ENCODE measurements around the gene LNX1.

LNX1 gene

DNA sequence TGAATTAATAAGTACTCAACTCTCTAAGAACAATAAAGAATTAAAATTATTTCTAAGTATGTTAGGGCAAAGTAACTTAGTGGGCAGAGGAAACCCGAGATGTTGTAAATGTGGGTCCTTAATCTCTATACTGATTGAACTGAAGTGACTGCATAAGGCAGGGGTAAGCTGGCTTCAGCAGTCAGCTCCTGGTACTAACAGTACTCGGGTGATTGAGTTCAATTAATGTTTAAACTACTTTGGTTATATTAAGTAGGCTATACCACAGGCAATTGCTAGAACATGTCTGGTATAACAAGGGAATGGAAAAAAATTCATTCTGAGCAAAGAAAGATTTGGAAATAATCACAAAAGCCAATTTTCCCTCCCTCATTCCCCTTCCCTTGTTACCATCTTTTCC is 90.7 kb downstream of the LNX1 start:
- no peak overlapping the region for H3K27ac ChIP-seq
- TF ChIP-seq ZFX (IDR thresholded peaks at IDR 0.05): no peak
- TF ChIP-seq, protein P1, sequence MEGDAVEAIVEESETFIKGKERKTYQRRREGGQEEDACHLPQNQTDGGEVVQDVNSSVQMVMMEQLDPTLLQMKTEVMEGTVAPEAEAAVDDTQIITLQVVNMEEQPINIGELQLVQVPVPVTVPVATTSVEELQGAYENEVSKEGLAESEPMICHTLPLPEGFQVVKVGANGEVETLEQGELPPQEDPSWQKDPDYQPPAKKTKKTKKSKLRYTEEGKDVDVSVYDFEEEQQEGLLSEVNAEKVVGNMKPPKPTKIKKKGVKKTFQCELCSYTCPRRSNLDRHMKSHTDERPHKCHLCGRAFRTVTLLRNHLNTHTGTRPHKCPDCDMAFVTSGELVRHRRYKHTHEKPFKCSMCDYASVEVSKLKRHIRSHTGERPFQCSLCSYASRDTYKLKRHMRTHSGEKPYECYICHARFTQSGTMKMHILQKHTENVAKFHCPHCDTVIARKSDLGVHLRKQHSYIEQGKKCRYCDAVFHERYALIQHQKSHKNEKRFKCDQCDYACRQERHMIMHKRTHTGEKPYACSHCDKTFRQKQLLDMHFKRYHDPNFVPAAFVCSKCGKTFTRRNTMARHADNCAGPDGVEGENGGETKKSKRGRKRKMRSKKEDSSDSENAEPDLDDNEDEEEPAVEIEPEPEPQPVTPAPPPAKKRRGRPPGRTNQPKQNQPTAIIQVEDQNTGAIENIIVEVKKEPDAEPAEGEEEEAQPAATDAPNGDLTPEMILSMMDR (conservative IDR thresholded peaks at IDR 0.05): no peak

DNA sequence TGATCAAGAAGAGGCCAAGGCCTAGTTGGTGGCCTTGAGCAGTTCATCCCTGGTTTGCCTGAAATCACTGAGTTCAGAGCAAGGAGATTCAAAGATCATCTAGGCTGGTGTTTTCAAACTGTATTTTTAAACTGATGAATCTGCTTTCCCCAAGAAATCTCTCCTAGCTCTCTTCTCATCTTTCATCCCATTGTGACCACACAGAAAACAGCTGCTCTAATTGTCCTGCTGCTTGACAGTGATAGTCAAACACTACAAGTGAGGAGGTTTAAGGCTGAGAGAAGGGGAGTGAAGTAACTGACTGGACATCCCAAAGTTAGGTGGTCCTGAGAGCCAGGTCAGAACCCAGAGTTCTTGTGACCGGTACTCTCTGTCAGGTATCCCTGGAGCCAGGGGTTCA is 91.5 kb downstream of the LNX1 start:
- H3K27ac ChIP-seq: no peak overlapping the region
- TF ChIP-seq ZFX (IDR thresholded peaks at IDR 0.05): no peak
- TF ChIP-seq, protein P1 (conservative IDR thresholded peaks at IDR 0.05): no peak

- no peak for TF ChIP-seq ZFX (IDR thresholded peaks at IDR 0.05)
- TF ChIP-seq, protein P1 (conservative IDR thresholded peaks at IDR 0.05): no peak
- no peak overlapping the region for H3K27ac ChIP-seq
These were observed 92.6 kb downstream of the LNX1 start for GRCh38 chr4:53498706-53499105.

GRCh38 chr4:53497487-53498244 is 93.6 kb downstream of the LNX1 start:
- H3K27ac ChIP-seq: no peak overlapping the region
- TF ChIP-seq ZFX (IDR thresholded peaks at IDR 0.05): no peak
- TF ChIP-seq, protein P1 (conservative IDR thresholded peaks at IDR 0.05): no peak

DNA sequence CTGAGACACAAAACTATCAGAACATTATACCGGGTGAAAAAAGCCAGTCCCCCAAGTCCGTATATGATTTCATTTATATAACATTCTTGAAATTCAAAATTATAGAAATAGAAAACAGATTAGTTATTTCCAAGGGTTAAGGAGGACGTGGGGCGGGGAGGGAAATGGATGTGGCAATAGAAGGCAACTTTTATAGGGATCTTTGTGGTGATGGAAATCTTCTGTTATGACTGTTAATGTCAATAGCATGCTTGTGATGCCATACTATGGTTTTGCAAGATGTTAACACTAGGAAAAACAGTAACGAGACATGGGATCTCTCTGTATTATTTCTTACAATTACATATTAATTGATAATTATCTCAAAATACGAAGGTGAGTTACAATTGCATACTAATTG is 96.4 kb downstream of the LNX1 start:
- TF ChIP-seq ZFX (IDR thresholded peaks at IDR 0.05): no peak
- TF ChIP-seq, protein P1 (conservative IDR thresholded peaks at IDR 0.05): no peak
- no peak overlapping the region for H3K27ac ChIP-seq

- TF ChIP-seq, protein P1 (conservative IDR thresholded peaks at IDR 0.05): peak; percentile 78
- no peak for TF ChIP-seq ZFX (IDR thresholded peaks at IDR 0.05)
- no peak overlapping the region for H3K27ac ChIP-seq
These were observed 100.2 kb downstream of the LNX1 start for GRCh38 chr4:53490965-53491622.

DNA sequence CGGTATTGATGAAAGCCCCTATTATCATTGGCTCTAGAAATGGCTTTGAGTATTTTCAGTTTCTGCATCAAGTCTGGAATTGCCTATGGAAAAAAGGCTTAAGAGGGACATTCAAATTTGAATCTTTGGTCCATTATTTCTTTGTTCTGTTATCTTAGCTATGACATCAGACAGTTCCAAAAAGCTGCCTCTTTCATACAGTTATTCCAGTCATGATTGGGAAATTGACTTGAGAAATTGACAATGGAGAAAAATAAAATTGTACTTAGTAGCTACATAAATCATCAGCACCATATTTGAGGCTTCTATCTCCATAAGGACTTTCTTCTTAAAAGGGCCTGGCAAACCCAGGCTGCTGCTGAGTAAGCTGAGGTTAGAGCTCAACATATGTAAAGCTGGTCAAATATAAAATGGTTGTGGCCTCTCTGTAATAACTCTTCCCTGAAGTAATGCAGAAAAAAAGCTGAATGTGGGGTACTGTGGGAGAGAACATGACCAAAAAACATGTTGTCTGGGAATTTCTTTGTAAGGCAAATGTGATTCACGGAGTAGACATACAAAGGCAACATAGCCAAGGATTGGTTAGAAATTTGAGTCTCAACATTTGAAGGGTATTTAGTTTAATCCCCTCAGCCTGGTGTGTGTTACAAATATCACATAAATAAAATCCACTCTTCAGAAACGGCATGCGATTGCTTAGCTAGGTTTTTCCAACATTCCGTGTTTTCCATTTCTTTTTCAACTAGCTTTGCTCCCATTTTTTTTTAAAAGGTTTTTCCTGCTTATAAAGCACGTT is 100.9 kb downstream of the LNX1 start:
- H3K27ac ChIP-seq: no peak overlapping the region
- TF ChIP-seq, protein P1 (conservative IDR thresholded peaks at IDR 0.05): no peak
- no peak for TF ChIP-seq ZFX (IDR thresholded peaks at IDR 0.05)

Measured in C4-2B (cell line).